KBM-7 (cell line): ENCODE results near the gene AMN1.
"Not testable (repeated sequence)": the region's sequence is repeated elsewhere in the genome, so short reads cannot be mapped to it uniquely, and the experiment has no call there.

Experiments
- DNase-seq: peaks from one replicate; pipeline ENCODE4 v3.0.0-alpha.2; 2015
- in situ Hi-C: fragments of 300-500 bp; cut with MboI; formaldehyde crosslinking; loops from 2 replicates; pipeline ENCODE4 v1.14.3; 2020; ENCODE audit warnings: low sequenced_read_pairs, low pct_unique_long_range_greater_than_20kb, mixed read lengths

The AMN1 gene

DNA sequence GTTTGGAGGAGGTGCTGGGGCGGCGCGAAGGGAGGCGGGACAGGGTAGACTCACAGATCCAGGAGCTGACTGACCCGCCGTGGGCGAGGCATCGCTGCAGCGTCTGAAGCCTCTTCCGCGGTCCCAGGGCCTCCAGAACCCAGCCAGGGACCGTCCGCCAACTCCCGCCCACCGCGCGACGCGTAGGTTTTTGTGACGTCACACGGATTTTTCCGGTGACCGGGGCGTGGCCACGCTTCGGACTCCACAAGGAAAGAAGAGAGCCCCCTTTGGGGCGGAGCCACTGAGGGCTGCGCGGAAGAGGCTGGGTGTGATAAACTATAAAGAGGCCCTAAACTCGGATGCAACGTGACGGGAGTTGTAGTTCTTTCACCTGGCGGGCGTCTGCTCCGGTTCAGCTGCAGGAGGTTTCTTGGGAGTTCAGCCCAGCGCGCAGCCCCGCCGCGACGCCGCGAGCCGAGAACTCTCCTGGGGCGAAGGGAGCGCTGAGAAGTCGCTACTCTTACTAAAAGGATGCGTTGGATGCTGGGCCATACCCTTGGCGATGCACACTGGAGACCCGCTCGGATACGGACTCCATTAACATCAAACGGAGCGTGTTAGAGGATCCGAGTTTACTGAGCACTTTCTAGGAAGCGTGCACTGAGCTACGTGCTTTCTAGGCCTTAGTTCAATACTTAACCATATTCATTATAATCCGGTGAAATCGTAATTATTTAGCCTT lies at the start of gene AMN1:
TSS of gene AMN1 (minus strand) at position 105 of the 724 bp plus-strand sequence. CDS start at position 92, 13 bp downstream.
- in situ Hi-C loops, result no loop called here
- DNase-seq, result peak; percentile 100

DNA sequence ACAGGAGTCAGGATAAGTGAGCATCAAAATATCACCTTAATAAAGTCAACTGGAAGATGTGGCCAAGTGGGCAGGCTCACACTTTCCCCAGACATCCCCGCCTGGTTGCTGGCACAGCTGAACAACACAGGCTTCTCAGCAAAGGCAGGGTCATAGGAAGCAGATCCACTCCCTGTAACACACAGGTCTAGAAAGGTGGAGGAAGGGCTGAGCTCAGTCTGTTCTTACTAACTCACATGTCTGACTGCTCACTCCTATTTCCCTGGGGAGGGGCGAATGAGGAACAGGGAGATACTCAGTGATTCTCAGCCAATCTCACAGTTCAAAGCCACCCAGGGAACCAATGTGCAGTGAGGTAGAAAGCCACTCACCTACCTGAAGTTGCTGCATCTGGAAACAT lies 45.0 kb upstream of the AMN1 start:
- in situ Hi-C loops, result no loop called here
- peak; percentile 41 for DNase-seq

DNA sequence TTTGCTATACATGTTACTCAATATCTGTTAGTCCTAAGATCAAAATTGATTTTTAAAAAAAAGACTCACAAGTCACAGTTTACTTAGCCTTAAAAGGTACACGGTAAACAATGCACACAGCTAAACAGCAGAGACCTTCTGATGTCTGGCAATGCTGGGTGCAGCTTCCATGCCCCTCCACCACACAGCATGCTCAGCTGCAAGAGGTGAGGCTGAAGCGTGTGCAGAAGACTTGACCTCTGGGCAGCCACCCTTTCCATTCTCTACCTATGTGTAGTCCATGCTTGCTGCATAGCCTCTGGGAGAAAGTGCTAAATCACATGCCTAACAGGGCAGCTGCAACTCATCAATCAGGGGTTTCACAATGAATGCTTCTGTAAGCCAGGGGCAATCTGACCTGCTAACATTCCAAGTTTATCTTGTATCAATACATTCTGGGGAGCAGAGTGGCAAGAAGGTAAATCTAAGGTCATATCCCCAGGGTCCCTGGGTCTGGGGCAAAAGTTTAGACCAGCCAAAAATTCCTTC lies 44.5 kb upstream of the AMN1 start:
- no peak for DNase-seq
- in situ Hi-C loops, result no loop called here

DNA sequence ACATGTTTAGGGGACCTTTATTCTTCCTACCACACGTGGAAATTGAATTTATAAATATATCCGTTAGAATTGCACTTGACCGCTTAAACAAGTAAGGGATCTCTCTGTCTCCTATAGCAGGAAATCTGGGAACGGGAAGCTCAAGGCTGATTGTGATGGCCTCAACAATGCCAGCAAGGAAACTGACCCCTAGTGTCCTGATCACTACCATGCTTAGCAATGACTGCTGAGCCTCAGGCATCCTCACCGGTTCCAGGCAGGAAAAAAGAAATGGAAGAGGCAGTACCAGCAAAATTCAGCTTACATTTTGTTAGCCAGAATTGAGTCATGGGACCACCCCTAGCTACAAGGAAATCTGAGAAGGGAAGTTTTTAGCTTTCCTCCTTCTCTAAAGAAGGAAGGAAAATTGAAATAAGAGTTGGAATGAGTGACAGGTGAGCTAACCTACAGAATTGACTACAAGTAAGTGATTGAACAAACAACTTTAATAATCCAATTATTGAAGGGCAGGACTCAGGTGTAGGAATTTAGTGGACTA lies 43.9 kb upstream of the AMN1 start:
- no peak for DNase-seq
- in situ Hi-C loops, result no loop called here

DNA sequence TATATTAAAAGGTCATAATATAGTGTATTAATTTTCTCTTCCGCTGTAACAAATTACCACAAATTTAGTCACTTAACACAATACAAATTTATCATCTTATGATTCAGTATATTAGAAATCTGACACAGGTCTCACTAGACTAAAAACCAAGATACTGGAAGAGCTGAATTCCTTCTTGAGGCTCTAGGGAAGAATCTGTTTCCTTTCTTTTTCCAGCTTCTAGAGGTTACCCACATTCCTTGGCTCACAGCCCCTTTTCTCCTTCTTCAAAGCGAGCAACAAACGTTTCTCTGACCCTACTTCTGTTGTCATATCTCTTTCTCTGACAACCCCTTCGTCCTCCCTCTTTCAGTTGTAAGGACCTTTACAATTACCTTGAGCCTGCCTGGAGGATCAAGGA lies 43.4 kb upstream of the AMN1 start:
- in situ Hi-C loops, result no loop called here
- DNase-seq, result no peak

DNA sequence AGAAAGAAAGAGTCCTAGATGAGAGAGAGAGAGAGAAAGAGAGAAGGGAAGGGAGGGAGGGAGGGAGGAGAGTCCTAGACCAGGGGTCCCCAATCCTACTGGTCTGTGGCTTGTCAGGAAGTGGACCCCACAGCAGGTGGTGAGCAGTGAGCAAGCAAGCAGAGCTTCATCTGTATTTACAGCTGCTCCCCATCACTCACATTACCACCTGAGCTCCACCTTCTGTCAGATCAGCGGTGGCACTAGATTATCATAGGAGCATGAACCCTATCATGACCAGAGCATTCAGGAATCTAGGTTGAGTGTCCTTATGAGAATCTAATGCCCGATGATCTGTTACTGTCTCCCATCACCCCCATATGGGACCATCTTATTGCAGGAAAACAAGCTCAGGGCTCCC lies 39.2 kb upstream of the AMN1 start:
- DNase-seq, result no peak
- in situ Hi-C loops, result no loop called here

DNA sequence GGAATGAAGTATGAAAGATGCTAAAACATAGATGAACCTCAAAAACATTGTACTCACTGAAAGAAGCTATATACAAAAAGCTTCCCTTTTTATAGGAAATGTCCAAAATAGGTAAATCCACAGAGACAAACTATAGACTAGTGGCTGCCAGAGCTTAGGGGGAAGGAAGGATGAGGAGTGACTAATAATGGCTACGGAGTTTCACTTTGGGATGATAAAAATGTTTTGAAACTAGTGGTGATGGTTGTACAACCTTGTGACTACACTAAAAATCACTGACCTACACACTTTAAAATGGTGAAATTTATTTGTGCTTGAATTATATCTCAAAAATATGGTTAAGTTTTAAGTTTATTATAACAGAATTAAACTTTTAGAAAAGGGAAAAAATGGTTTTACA lies 37.1 kb upstream of the AMN1 start:
- DNase-seq, result no peak
- in situ Hi-C loops, result no loop called here

DNA sequence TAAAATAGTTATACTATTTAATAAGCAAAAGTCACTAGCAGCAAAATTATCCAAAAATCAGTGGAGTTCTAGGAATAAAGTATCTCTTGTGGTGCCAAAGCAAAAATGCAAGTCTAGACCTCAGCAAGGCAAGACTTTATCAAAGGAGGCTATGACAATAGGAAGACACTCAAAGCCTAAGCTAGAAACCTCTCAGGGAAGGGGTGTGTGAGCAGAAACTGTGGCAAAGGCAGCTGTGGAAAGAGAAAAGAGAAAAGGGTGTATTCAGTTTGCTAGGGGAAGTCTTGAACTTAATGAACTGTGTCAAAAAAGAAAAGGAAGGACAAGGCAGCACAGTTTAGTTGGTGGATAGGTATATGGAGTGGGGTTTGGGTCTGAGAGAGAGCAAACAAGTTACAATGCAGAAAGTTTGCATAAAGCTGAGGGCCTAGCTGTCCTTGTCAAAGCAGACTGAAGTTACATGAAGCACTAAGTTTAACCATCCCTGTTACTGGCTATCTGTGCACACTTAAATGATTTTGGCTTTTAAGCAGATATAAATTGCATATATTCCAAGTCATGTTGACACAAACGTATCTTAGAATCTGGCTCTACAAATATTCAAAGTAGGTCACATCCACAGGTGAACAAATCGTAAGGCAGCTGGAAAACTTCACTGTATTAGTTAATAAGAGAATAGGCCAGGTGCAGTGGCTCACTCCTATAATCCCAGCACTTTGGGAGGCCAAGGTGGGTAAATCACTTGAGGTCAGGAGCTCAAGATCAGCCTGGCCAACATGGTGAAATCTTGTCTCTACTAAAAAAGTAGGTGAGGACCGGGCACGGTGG lies 31.0 kb upstream of the AMN1 start:
- in situ Hi-C loops, result no loop called here
- DNase-seq, result peak; percentile 29

DNA sequence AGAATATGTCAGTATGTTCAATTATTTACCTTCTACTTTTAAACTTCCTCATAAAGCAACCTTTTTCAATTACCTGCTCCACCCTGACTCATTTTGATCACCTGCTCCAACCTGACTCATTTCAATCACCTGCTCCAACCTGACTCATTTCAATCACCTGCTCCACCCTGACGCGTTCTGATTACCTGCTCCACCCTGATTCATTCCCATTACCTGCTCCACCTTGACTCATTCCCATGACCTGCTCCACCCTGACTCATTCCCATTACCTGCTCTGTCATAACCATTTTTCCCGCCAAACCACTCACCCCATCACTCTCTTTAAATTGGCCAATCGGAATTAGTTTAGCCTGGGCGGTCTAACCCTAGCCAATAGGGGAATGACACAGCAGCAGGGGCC lies 29.5 kb upstream of the AMN1 start:
- in situ Hi-C loops, DNase-seq: not testable (repeated sequence)

DNA sequence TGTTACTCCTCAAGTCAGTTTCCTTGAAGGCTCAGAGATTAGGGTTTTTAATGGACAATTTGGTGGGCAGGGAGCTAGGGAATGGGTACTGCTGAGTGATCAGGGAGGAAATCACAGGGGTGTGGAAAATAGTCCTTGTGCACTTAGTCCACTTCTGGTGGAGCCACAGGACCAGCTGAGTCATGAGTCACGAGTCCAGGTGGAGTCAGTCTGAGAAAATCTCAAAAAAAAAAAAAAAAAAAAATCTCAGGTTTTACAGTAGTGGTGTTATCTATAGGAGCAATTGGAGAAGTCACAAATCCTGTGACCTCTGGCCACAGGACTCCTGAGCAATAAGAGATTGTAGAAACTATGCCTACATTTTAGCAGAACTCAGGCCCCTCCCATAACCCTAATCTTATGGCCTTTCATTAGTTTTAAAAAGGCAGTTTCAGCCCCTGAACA lies 28.2 kb upstream of the AMN1 start:
- in situ Hi-C loops, result no loop called here
- peak; percentile 35 for DNase-seq

DNA sequence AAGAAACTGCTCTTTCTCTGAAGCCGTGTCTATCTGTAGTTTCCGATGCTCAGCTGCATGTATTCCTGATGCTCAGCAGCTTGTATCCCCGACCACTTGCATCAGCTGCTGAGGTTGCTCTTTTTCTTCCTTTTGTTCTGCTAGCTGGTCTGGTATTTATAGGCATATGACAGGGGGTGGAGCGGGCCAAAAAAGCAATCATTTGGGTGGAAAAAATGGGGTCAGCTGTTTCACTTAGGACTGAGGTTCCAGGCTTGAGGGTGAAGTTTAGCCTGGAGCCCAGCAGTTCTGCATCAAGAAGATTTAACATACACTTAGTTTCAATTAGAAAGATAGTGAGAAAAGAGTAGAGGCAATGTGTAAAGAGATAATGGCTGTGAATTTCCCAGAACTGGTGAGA lies 23.6 kb upstream of the AMN1 start:
- in situ Hi-C loops, result no loop called here

DNA sequence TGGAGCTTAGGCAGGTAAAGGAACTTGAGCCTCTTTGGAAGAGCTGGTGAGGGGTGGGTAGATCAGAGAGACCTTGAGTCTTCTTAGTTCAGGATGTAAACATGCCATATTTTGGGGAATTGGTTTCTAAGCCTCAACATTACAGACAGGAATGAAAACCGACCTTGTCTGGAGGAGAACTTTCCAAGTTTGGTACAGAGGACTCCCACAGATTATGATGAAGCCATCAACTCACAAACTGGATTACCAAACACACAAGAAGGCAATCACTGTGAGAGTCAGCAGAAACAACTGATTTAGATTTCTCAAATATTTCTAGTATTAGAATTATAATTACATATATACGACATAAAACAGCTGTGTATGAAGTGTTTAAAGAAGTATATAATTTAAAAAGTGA lies 22.3 kb upstream of the AMN1 start:
- DNase-seq, result no peak
- in situ Hi-C loops, result no loop called here

More for the DNA sequence above, 23.6 kb upstream of the AMN1 start:
- DNase-seq, result no peak

DNA sequence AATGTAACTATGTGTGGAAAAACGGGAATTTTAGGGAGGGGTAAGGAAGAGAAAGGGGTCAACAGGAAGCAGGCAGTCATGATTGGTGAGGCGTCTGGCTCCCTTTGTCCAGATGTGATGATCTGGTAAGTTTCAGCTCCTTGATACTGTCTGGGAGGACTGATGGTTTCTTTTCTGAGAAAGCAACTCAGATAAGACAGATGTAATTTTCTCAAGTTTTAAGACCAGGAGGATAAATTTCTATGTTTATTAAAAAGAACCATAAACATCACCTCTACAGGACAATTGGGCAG lies 21.9 kb upstream of the AMN1 start:
- in situ Hi-C loops, result no loop called here
- no peak for DNase-seq

DNA sequence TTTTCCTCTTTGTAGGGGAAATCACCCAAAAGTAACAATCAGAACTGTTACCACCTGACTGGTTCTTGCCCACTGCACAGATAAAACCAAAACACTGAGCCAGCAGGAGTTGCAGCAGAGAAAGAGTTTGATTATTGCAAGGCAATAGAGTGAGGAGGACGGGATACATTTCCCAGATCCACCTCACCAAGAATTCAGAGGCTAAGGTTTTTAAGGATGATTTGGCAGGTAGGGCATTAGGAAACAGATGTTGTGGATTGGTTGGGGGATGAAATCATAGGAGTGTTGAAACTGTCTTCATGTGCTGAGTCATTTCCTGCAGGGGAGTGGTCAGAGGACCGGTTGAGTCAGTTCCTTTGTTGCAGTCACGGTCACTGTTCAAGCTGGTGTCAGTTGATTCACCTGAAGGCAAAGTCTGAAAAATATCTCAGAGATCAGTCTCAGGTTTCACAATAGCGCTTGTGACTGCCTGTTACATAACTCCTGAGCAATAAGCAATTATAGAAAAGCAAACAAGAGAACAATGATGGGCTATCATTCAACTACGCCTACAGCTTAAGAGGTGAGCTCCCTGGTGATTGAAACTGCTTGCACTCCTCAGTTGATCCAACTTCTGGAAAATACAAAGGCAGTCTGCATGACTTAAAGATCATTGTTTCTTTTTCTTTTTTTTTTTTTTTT lies 20.3 kb upstream of the AMN1 start:
- in situ Hi-C loops, result no loop called here
- peak; percentile 97 for DNase-seq

DNA sequence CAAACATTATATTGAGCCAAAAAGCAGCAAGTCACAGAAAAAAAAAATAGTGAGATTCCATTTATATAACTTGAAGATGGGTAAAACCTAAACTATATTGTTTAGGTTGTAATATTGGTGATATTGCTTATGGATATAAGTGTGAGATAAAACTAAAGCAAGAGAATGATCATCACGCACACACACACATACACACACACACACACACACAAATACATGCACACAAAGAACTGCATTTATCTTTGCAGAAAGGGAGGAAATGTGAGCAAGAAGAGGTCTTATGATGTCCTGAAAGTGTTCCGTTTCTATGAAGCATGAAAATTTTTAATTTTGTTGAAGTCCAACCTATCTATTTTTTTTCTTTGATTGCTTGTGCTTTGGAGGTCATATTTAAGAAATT lies 16.4 kb upstream of the AMN1 start:
- in situ Hi-C loops, result no loop called here
- no peak for DNase-seq

DNA sequence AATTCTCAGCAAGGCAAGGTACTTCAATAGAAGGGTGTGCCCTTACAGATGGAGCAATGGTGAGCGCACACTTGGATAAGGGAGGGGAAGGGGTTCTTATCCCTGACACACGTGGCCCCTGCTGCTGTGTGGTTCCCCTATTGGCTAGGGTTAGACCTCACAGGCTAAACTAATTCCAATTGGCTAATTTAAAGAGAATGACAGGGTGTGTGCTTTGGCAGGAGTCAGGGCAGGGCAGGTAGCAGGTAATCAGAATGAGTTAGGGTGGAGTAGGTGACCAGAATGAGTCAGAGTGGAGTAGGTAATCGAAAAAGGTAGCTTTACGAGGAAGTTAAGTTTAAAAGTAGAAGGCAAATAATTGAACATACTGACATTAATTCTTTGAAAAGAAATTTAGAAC lies 15.5 kb upstream of the AMN1 start:
- DNase-seq, in situ Hi-C loops: not testable (repeated sequence)

DNA sequence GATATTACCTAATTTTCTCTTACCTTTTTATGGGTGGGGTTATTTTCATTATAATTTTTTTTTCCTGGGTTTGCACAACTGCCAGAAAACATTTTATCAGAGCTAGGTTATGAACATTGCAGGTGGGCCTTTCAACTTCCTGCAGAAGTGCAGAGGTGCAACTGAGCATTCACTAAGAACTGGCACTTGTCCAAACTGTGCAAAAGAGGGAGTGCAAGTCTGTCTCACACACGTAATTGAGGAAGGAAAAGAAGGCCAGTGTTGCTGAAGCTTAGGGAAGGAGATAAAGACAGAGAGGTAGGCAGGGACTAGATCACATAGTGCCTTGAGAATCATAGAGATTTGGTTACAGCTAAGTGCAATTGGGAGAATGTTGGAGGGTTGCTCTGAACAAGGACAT lies 14.1 kb upstream of the AMN1 start:
- in situ Hi-C loops, result no loop called here
- DNase-seq, result peak; percentile 79

DNA sequence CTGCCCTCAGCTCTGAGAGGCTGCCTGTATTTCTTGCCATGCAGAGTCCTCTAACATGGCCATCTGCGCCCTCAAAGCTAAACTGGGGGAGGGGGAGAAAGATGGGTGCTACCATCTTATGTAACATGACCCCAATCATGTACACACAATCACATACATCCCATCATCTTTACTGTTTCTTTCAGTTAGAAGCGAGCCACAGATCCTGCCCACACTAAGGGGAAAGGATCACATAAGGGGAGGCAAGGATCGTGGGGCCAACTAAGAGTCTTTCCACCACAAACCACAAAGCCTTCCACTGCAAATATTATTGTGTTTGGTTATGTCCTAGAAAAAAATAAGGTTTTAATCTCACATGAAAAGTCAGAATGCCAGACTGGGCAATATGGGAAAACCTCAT lies 11.8 kb upstream of the AMN1 start:
- in situ Hi-C loops, result no loop called here
- DNase-seq, result peak; percentile 44

DNA sequence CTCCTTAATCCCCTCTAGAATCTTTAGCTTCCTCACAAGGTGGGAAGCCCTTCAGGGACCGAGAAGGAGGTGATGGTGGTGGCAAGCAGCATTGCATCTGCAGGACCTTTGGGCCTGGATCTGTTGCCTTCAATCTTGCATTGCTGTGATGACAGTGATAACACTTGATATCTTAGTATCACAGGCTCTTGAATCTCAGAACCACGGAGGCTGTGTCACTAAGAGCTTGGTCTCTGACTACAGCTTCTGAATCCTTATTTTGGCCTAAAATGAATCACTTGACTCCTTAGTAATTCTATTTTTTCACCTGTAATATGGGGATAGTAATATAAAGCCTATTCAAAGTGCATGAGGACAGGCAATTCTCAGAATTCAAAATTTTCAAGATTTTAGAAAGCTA lies 8.9 kb upstream of the AMN1 start:
- in situ Hi-C loops, result no loop called here
- no peak for DNase-seq

DNA sequence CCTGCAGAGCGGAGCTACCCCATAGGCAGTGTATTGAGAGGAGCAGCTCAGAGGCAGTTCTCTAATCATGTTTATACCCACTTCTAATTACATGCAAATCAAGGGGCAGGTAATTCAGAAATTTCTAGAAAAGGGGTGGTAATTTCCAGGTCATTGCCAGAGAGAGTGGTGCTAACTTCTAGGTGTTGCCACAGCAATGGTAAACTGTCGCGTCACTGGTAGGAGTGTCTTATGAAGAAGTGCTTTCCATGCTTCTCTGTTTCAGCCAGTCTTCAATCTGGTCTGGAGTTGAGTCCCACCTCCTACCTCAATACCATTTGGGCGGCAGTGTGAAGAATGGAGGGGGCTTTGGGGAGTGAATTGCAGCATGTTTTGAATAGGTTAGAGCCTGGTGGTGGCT lies 8.5 kb upstream of the AMN1 start:
- in situ Hi-C loops, result no loop called here
- no peak for DNase-seq
